ENCODE measurements around the gene CECR2.

The CECR2 gene

GRCh38 chr22:17523925-17524324, 154.7 kb downstream of the CECR2 start:
- in situ Hi-C loops (cut with HindIII; ENCODE audit: low pct_unique_long_range_greater_than_20kb, low sequenced_read_pairs) = no loop called here
- no peak for DNase-seq (ENCODE audit: low read depth in 1 of 2, low spot score in 1 of 2)
- TF ChIP-seq JUND (IDR thresholded peaks at IDR 0.05; ENCODE audit: low read depth) = no peak

- in situ Hi-C loops (cut with HindIII; ENCODE audit: low pct_unique_long_range_greater_than_20kb, low sequenced_read_pairs) = no loop called here
- TF ChIP-seq JUND (IDR thresholded peaks at IDR 0.05; ENCODE audit: low read depth) = no peak
- no peak for DNase-seq (ENCODE audit: low read depth in 1 of 2, low spot score in 1 of 2)
Observed at GRCh38 chr22:17536269-17536668, 167.0 kb downstream of the CECR2 start.

GRCh38 chr22:17537155-17537554, 167.9 kb downstream of the CECR2 start:
- no peak for DNase-seq (ENCODE audit: low read depth in 1 of 2, low spot score in 1 of 2)
- TF ChIP-seq JUND (IDR thresholded peaks at IDR 0.05; ENCODE audit: low read depth) = no peak
- in situ Hi-C loops (cut with HindIII; ENCODE audit: low pct_unique_long_range_greater_than_20kb, low sequenced_read_pairs) = no loop called here

- TF ChIP-seq JUND (IDR thresholded peaks at IDR 0.05; ENCODE audit: low read depth) = no peak
- no peak for DNase-seq (ENCODE audit: low read depth in 1 of 2, low spot score in 1 of 2)
- in situ Hi-C loops (cut with HindIII; ENCODE audit: low pct_unique_long_range_greater_than_20kb, low sequenced_read_pairs) = no loop called here
Observed at GRCh38 chr22:17540481-17540880, 171.2 kb downstream of the CECR2 start.

- TF ChIP-seq JUND (IDR thresholded peaks at IDR 0.05; ENCODE audit: low read depth) = no peak
- in situ Hi-C loops (cut with HindIII; ENCODE audit: low pct_unique_long_range_greater_than_20kb, low sequenced_read_pairs) = no loop called here
Observed at GRCh38 chr22:17541476-17541875, 172.2 kb downstream of the CECR2 start.

GRCh38 chr22:17542452-17542851, 173.2 kb downstream of the CECR2 start:
- no peak for TF ChIP-seq JUND (IDR thresholded peaks at IDR 0.05; ENCODE audit: low read depth)
- in situ Hi-C loops (cut with HindIII; ENCODE audit: low pct_unique_long_range_greater_than_20kb, low sequenced_read_pairs) = no loop called here
- DNase-seq (ENCODE audit: low read depth in 1 of 2, low spot score in 1 of 2) = no peak

More at GRCh38 chr22:17541476-17541875, 172.2 kb downstream of the CECR2 start:
- DNase-seq (ENCODE audit: low read depth in 1 of 2, low spot score in 1 of 2) = no peak

GRCh38 chr22:17548010-17548755, 178.9 kb downstream of the CECR2 start:
- no peak for DNase-seq (ENCODE audit: low read depth in 1 of 2, low spot score in 1 of 2)
- TF ChIP-seq JUND (IDR thresholded peaks at IDR 0.05; ENCODE audit: low read depth) = no peak
- in situ Hi-C loops (cut with HindIII; ENCODE audit: low pct_unique_long_range_greater_than_20kb, low sequenced_read_pairs) = no loop called here

- in situ Hi-C loops (cut with HindIII; ENCODE audit: low pct_unique_long_range_greater_than_20kb, low sequenced_read_pairs) = no loop called here
- no peak for DNase-seq (ENCODE audit: low read depth in 1 of 2, low spot score in 1 of 2)
- TF ChIP-seq JUND (IDR thresholded peaks at IDR 0.05; ENCODE audit: low read depth) = no peak
Observed at GRCh38 chr22:17548756-17549035, 179.4 kb downstream of the CECR2 start.

- no peak for DNase-seq (ENCODE audit: low read depth in 1 of 2, low spot score in 1 of 2)
- in situ Hi-C loops (cut with HindIII; ENCODE audit: low pct_unique_long_range_greater_than_20kb, low sequenced_read_pairs) = no loop called here
- TF ChIP-seq JUND (IDR thresholded peaks at IDR 0.05; ENCODE audit: low read depth) = no peak
Observed at GRCh38 chr22:17549183-17549582, 179.9 kb downstream of the CECR2 start.

- no peak for TF ChIP-seq JUND (IDR thresholded peaks at IDR 0.05; ENCODE audit: low read depth)
- in situ Hi-C loops (cut with HindIII; ENCODE audit: low pct_unique_long_range_greater_than_20kb, low sequenced_read_pairs) = no loop called here
- DNase-seq (ENCODE audit: low read depth in 1 of 2, low spot score in 1 of 2) = no peak
Observed at GRCh38 chr22:17549655-17550054, 180.4 kb downstream of the CECR2 start.

GRCh38 chr22:17552737-17553136, 183.5 kb downstream of the CECR2 start:
- DNase-seq (ENCODE audit: low read depth in 1 of 2, low spot score in 1 of 2) = no peak
- in situ Hi-C loops (cut with HindIII; ENCODE audit: low pct_unique_long_range_greater_than_20kb, low sequenced_read_pairs) = no loop called here
- TF ChIP-seq JUND (IDR thresholded peaks at IDR 0.05; ENCODE audit: low read depth) = no peak

- in situ Hi-C loops (cut with HindIII; ENCODE audit: low pct_unique_long_range_greater_than_20kb, low sequenced_read_pairs) = no loop called here
- no peak for TF ChIP-seq JUND (IDR thresholded peaks at IDR 0.05; ENCODE audit: low read depth)
- no peak for DNase-seq (ENCODE audit: low read depth in 1 of 2, low spot score in 1 of 2)
Observed at GRCh38 chr22:17554814-17555213, 185.6 kb downstream of the CECR2 start.

GRCh38 chr22:17559188-17559587, 189.9 kb downstream of the CECR2 start:
- TF ChIP-seq JUND (IDR thresholded peaks at IDR 0.05; ENCODE audit: low read depth) = no peak
- DNase-seq (ENCODE audit: low read depth in 1 of 2, low spot score in 1 of 2) = no peak
- in situ Hi-C loops (cut with HindIII; ENCODE audit: low pct_unique_long_range_greater_than_20kb, low sequenced_read_pairs) = no loop called here
